ENCODE measurements around the gene ACVR1.
"Not testable (repeated sequence)": the region's sequence is repeated elsewhere in the genome, so short reads cannot be mapped to it uniquely, and the experiment has no call there.

The ACVR1 gene

DNA sequence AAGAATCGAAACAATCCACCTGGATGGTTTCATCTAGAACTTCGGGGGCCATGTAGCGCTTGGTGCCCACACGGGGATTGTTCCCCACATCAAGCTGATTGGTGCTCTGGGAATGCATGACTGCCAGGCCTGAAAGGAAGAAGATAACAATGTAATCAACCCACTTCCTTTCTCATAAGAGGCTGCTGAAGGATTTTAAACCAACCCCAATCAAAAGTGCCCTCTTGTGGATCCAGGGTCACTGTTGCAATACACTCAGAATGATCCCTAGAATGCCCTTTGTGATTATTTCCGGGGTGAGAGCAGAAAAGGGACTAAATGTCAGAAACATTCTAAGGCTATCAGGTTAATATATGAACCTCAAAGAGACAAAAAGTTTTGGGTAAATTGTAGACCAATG, 115.2 kb downstream of the ACVR1 start:
- no peak for ATAC-seq
- TF ChIP-seq ZFP30 (CRISPR knock-in tag; IDR thresholded peaks at IDR 0.05) (no peak), CSDC2 (CRISPR knock-in tag; IDR thresholded peaks at IDR 0.05) (no peak), RARB (CRISPR knock-in tag; IDR thresholded peaks at IDR 0.05) (no peak), GLIS3 (CRISPR knock-in tag; IDR thresholded peaks at IDR 0.05) (no peak)

DNA sequence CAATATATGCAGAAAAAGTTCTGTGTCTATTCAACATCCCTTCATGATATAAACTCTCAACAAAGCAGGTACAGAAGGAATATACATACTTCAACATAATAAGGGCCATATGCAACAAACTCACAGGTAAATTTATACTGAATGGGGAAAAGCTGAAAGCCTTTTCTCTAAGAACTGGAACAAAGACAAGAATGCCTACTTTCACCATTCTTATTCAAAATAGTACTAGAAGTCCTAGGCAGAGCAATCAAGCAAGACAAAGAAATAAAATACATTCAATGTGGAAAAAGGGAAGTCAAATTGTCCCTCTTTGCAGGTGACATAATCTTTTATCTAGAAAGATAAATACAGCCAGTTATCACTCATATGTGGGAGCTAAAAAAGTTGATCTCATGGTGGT, 116.3 kb downstream of the ACVR1 start:
- ATAC-seq, result no peak
- TF ChIP-seq BACH2 (CRISPR knock-in tag; IDR thresholded peaks at IDR 0.05; ENCODE audit: borderline replicate concordance), result no peak
- TF ChIP-seq ESRRG (CRISPR knock-in tag; IDR thresholded peaks at IDR 0.05), result no peak
- no peak for TF ChIP-seq ISL1 (CRISPR knock-in tag; IDR thresholded peaks at IDR 0.05)
- no peak for TF ChIP-seq RARB (CRISPR knock-in tag; IDR thresholded peaks at IDR 0.05)
- TF ChIP-seq, protein P1, sequence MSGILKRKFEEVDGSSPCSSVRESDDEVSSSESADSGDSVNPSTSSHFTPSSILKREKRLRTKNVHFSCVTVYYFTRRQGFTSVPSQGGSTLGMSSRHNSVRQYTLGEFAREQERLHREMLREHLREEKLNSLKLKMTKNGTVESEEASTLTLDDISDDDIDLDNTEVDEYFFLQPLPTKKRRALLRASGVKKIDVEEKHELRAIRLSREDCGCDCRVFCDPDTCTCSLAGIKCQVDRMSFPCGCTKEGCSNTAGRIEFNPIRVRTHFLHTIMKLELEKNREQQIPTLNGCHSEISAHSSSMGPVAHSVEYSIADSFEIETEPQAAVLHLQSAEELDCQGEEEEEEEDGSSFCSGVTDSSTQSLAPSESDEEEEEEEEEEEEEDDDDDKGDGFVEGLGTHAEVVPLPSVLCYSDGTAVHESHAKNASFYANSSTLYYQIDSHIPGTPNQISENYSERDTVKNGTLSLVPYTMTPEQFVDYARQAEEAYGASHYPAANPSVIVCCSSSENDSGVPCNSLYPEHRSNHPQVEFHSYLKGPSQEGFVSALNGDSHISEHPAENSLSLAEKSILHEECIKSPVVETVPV (CRISPR knock-in tag; IDR thresholded peaks at IDR 0.05), result no peak
- TF ChIP-seq GLIS3 (CRISPR knock-in tag; IDR thresholded peaks at IDR 0.05), result no peak
- no peak for TF ChIP-seq ARNTL (CRISPR knock-in tag; IDR thresholded peaks at IDR 0.05; ENCODE audit: borderline replicate concordance, low read depth)
- no peak for TF ChIP-seq ZC3H10 (CRISPR knock-in tag; IDR thresholded peaks at IDR 0.05)
- TF ChIP-seq, protein P2, sequence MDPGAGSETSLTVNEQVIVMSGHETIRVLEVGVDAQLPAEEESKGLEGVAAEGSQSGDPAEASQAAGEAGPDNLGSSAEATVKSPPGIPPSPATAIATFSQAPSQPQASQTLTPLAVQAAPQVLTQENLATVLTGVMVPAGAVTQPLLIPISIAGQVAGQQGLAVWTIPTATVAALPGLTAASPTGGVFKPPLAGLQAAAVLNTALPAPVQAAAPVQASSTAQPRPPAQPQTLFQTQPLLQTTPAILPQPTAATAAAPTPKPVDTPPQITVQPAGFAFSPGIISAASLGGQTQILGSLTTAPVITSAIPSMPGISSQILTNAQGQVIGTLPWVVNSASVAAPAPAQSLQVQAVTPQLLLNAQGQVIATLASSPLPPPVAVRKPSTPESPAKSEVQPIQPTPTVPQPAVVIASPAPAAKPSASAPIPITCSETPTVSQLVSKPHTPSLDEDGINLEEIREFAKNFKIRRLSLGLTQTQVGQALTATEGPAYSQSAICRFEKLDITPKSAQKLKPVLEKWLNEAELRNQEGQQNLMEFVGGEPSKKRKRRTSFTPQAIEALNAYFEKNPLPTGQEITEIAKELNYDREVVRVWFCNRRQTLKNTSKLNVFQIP (CRISPR knock-in tag; IDR thresholded peaks at IDR 0.05; ENCODE audit: borderline replicate concordance, low read depth), result no peak
- no peak for TF ChIP-seq ZFP3 (CRISPR knock-in tag; IDR thresholded peaks at IDR 0.05)
- TF ChIP-seq SNAI2 (CRISPR knock-in tag; IDR thresholded peaks at IDR 0.05), result no peak

DNA sequence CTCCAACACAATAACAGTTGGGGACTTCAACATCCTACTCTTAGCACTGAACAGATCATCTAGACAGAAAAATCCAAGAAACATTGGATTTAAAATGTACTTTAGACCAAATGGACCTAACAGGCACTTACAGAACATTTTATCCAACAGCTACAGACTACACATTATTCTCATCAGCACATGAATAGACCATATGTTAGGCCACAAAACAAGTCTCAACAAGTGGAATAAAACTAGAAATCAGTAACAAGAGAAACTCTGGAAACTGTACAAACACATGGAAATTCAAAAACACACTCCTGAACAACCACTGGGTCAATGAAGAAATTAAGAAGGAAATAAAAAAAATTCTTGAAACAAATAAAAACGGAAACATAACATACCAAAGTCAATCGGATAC, 117.5 kb downstream of the ACVR1 start:
- no peak for ATAC-seq
- TF ChIP-seq ISL1 (CRISPR knock-in tag; IDR thresholded peaks at IDR 0.05), result no peak
- TF ChIP-seq ZFP3 (CRISPR knock-in tag; IDR thresholded peaks at IDR 0.05), result no peak
- TF ChIP-seq ESRRG (CRISPR knock-in tag; IDR thresholded peaks at IDR 0.05), result no peak
- TF ChIP-seq ARNTL (CRISPR knock-in tag; IDR thresholded peaks at IDR 0.05; ENCODE audit: borderline replicate concordance, low read depth), result no peak
- no peak for TF ChIP-seq SNAI2 (CRISPR knock-in tag; IDR thresholded peaks at IDR 0.05)
- TF ChIP-seq PPARA (CRISPR knock-in tag; IDR thresholded peaks at IDR 0.05; ENCODE audit: borderline replicate concordance), result no peak

DNA sequence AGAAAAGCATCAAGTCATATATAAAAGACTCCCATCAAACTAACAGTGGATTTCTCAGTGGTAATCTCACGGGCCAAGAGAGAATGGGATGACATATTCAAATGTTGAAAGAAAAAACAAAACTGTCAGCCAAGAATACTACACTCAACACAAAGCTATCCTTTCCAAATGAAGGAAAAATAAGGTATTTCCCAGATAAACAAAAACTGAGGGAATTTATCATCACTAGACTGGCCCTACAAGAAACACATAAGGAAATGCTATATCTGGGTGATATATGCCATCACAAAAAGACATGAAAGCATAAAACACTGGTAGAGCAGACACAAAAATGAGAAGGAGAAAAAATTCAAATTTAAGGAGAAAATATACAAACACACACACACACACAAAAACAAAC, 118.6 kb downstream of the ACVR1 start:
- no peak for ATAC-seq
- TF ChIP-seq, protein P1 (CRISPR knock-in tag; IDR thresholded peaks at IDR 0.05), result no peak
- no peak for TF ChIP-seq ZFP3 (CRISPR knock-in tag; IDR thresholded peaks at IDR 0.05)
- TF ChIP-seq ZFP30 (CRISPR knock-in tag; IDR thresholded peaks at IDR 0.05), result no peak
- TF ChIP-seq, protein P2 (CRISPR knock-in tag; IDR thresholded peaks at IDR 0.05; ENCODE audit: borderline replicate concordance, low read depth), result no peak
- TF ChIP-seq SNAI2 (CRISPR knock-in tag; IDR thresholded peaks at IDR 0.05), result no peak
- no peak for TF ChIP-seq BACH2 (CRISPR knock-in tag; IDR thresholded peaks at IDR 0.05; ENCODE audit: borderline replicate concordance)
- TF ChIP-seq, protein P3, sequence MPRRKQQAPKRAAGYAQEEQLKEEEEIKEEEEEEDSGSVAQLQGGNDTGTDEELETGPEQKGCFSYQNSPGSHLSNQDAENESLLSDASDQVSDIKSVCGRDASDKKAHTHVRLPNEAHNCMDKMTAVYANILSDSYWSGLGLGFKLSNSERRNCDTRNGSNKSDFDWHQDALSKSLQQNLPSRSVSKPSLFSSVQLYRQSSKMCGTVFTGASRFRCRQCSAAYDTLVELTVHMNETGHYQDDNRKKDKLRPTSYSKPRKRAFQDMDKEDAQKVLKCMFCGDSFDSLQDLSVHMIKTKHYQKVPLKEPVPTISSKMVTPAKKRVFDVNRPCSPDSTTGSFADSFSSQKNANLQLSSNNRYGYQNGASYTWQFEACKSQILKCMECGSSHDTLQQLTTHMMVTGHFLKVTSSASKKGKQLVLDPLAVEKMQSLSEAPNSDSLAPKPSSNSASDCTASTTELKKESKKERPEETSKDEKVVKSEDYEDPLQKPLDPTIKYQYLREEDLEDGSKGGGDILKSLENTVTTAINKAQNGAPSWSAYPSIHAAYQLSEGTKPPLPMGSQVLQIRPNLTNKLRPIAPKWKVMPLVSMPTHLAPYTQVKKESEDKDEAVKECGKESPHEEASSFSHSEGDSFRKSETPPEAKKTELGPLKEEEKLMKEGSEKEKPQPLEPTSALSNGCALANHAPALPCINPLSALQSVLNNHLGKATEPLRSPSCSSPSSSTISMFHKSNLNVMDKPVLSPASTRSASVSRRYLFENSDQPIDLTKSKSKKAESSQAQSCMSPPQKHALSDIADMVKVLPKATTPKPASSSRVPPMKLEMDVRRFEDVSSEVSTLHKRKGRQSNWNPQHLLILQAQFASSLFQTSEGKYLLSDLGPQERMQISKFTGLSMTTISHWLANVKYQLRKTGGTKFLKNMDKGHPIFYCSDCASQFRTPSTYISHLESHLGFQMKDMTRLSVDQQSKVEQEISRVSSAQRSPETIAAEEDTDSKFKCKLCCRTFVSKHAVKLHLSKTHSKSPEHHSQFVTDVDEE (CRISPR knock-in tag; IDR thresholded peaks at IDR 0.05), result no peak
- no peak for TF ChIP-seq PPARA (CRISPR knock-in tag; IDR thresholded peaks at IDR 0.05; ENCODE audit: borderline replicate concordance)
- TF ChIP-seq CSDC2 (CRISPR knock-in tag; IDR thresholded peaks at IDR 0.05), result no peak
- TF ChIP-seq TOX (CRISPR knock-in tag; IDR thresholded peaks at IDR 0.05; ENCODE audit: borderline replicate concordance), result no peak
- no peak for TF ChIP-seq ZC3H10 (CRISPR knock-in tag; IDR thresholded peaks at IDR 0.05)
- TF ChIP-seq ZNF70 (CRISPR knock-in tag; IDR thresholded peaks at IDR 0.05), result no peak
- TF ChIP-seq ARNTL (CRISPR knock-in tag; IDR thresholded peaks at IDR 0.05; ENCODE audit: borderline replicate concordance, low read depth), result no peak
- TF ChIP-seq GLIS3 (CRISPR knock-in tag; IDR thresholded peaks at IDR 0.05), result no peak
- TF ChIP-seq ISL1 (CRISPR knock-in tag; IDR thresholded peaks at IDR 0.05), result no peak

DNA sequence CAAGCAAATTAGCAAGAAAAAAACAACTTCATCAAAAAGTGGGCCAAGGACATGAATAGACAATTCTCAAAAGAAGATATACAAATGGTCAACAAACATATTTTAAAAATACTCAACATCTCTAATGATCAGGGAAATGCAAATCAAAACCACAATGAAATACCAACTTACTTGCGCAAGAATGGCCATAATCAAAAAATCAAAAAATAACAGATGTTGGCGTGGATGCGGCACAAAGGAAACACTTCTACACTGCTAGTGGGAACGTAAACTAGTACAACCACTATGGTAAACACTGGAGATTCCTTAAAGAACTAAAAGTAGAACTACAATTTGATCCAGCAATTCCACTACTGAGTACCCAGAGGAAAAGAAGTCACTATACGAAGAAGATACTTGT, 119.7 kb downstream of the ACVR1 start:
- ATAC-seq, result not testable (repeated sequence)

Measured in SK-N-SH treated with all-trans-retinoic acid at 6 μM for 48 hours (cell line).